GM23338 (cell line): ENCODE measurements around the gene PRPF31. TPM values are rescaled to one million over a fixed set of nuclear protein-coding genes. Genes with fewer than 3 reads are reported as not detected.

Experiments
- ATAC-seq: fragments of 200-7000 bp; cut with Tn5 transposase; 3 replicates; pipeline ENCODE4 v1.9.1; 2020
- DNase-seq: peaks from one replicate; pipeline ENCODE4 v3.0.0-alpha.2; 2015; ENCODE audit warnings: low spot score
- H2AFZ ChIP-seq: fragments of 200-600 bp; sonication (generic); 2 replicates; pipeline ENCODE4 v1.8.0; 2016; ENCODE audit warnings: antibody characterized with exemption, mild to moderate bottlenecking, moderate library complexity
- H3F3A ChIP-seq: fragments of 200-600 bp; sonication (generic); replicated peaks from 2 replicates; pipeline ENCODE4 v1.8.0; 2017; ENCODE audit warnings: antibody characterized with exemption, mixed run types, low read depth
- H3K27ac ChIP-seq: fragments of 200-600 bp; sonication (generic); 2 replicates; pipeline ENCODE4 v1.6.1; 2016; ENCODE audit warnings: low read depth
- H3K27me3 ChIP-seq: fragments of 200-600 bp; sonication (generic); 2 replicates; pipeline ENCODE4 v1.8.0; 2016; ENCODE audit warnings: mild to moderate bottlenecking, mixed run types, moderate library complexity; ENCODE audit not compliant: insufficient read depth
- H3K36me3 ChIP-seq: fragments of 200-600 bp; sonication (generic); 2 replicates; pipeline ENCODE4 v1.8.0; 2016; ENCODE audit warnings: mild to moderate bottlenecking; ENCODE audit not compliant: insufficient read depth
- H3K4me1 ChIP-seq: fragments of 200-600 bp; sonication (generic); 2 replicates; pipeline ENCODE4 v1.8.0; 2016; ENCODE audit warnings: mild to moderate bottlenecking, moderate library complexity; ENCODE audit not compliant: insufficient read depth
- H3K4me2 ChIP-seq: fragments of 200-600 bp; sonication (generic); 2 replicates; pipeline ENCODE4 v1.7.1; 2017; ENCODE audit warnings: mixed run types
- H3K4me3 ChIP-seq: fragments of 200-600 bp; sonication (generic); 2 replicates; pipeline ENCODE4 v1.6.1; 2016; ENCODE audit warnings: mixed run types
- H3K79me2 ChIP-seq: fragments of 200-600 bp; sonication (generic); replicated peaks from 2 replicates; pipeline ENCODE4 v1.8.0; 2017; ENCODE audit warnings: mild to moderate bottlenecking; ENCODE audit not compliant: insufficient read depth
- H3K9me2 ChIP-seq: fragments of 200-600 bp; sonication (generic); 2 replicates; pipeline ENCODE4 v1.8.0; 2017; ENCODE audit not compliant: insufficient read depth
- H4K20me1 ChIP-seq: fragments of 200-600 bp; sonication (generic); replicated peaks from 2 replicates; pipeline ENCODE4 v1.8.0; 2017; ENCODE audit warnings: mild to moderate bottlenecking; ENCODE audit not compliant: insufficient read depth
- H3K27ac Mint-ChIP-seq: 2 replicates; pipeline ENCODE4 v1.8.0; 2020; ENCODE audit warnings: inconsistent platforms, mild to moderate bottlenecking, moderate library complexity, mixed read lengths
- H3K27me3 Mint-ChIP-seq: 3 replicates; pipeline ENCODE4 v1.8.0; 2022; ENCODE audit warnings: low read depth, mild to moderate bottlenecking, moderate library complexity, mixed read lengths, inconsistent platforms; ENCODE audit not compliant: insufficient read depth, poor library complexity
- H3K36me3 Mint-ChIP-seq: 3 replicates; pipeline ENCODE4 v1.8.0; 2021; ENCODE audit warnings: low read depth, mild to moderate bottlenecking, inconsistent platforms, moderate library complexity, mixed read lengths
- H3K4me1 Mint-ChIP-seq: 3 replicates; pipeline ENCODE4 v1.8.0; 2020; ENCODE audit warnings: mild to moderate bottlenecking, inconsistent platforms, mixed read lengths
- H3K4me3 Mint-ChIP-seq: 3 replicates; pipeline ENCODE4 v1.8.0; 2021; ENCODE audit warnings: moderate library complexity, mild to moderate bottlenecking, inconsistent platforms, mixed read lengths
- H3K9me3 Mint-ChIP-seq: 3 replicates; pipeline ENCODE4 v1.8.0; 2020; ENCODE audit warnings: moderate library complexity, mild to moderate bottlenecking, inconsistent platforms, mixed read lengths
- CTCF ChIP-seq, 2 experiments: fragments of 200-600 bp in 1 of 2; sonication (generic) in 1 of 2; conservative IDR thresholded peaks; 2 replicates each; pipeline versions ENCODE4 v1.5.1 to v1.6.1; 2016 to 2017; ENCODE audit warnings: antibody characterized with exemption in 2 of 2, low read depth in 2 of 2, mild to moderate bottlenecking in 2 of 2, moderate library complexity in 1 of 2
- EZH2 ChIP-seq: fragments of 200-600 bp; sonication (generic); IDR thresholded peaks from one replicate; pipeline ENCODE4 v1.8.0; 2017; ENCODE audit warnings: antibody characterized with exemption, mild to moderate bottlenecking, low read depth; ENCODE audit not compliant: unreplicated experiment
- EZH2phosphoT487 ChIP-seq: fragments of 200-600 bp; sonication (generic); IDR thresholded peaks from one replicate; pipeline ENCODE4 v1.8.1; 2018; ENCODE audit warnings: antibody characterized with exemption; ENCODE audit not compliant: unreplicated experiment
- JUNB ChIP-seq: IDR thresholded peaks from one replicate; pipeline ENCODE4 v1.6.1; 2016; ENCODE audit warnings: antibody characterized with exemption; ENCODE audit not compliant: unreplicated experiment
- NANOG ChIP-seq: IDR thresholded peaks from 2 replicates; pipeline ENCODE4 v1.6.1; 2016; ENCODE audit warnings: antibody characterized with exemption, borderline replicate concordance
- POLR2AphosphoS5 ChIP-seq: IDR thresholded peaks from 2 replicates; pipeline ENCODE4 v1.6.1; 2016; ENCODE audit warnings: antibody characterized with exemption, low read depth
- ZNF114 ChIP-seq: fragments of 250-450 bp; sonication (Bioruptor Pico); IDR thresholded peaks from 2 replicates; pipeline ENCODE4 v1.5.0; 2020; ENCODE audit warnings: mild to moderate bottlenecking, moderate library complexity
- ZNF331 ChIP-seq: fragments of 250-450 bp; sonication (Bioruptor Pico); IDR thresholded peaks from 2 replicates; pipeline ENCODE4 v1.5.0; 2020; ENCODE audit warnings: low read depth, mild to moderate bottlenecking, moderate library complexity
- polyA plus RNA-seq: library from polyadenylated mRNA; unstranded; fragments of >200 nt; fragmentation: Nextera tagmentation; extraction: Ambion mirVana; gene quantifications from 2 replicates; pipeline ENCODE4 v1.2.1, GENCODE V29; 2016
- total RNA-seq: library from RNA; depleted of rRNA; stranded (reverse); fragments of >200 nt; shearing (Covaris generic); gene quantifications from 2 replicates; pipeline ENCODE4 v1.2.3, GENCODE V29; 2014
- TF ChIP-seq, protein P1 (sequence below): IDR thresholded peaks from 2 replicates; pipeline ENCODE4 v1.6.1; 2016; ENCODE audit warnings: antibody characterized with exemption
- TF ChIP-seq, protein P2 (sequence below): fragments of 250-450 bp; sonication (Bioruptor Pico); IDR thresholded peaks from 2 replicates; pipeline ENCODE4 v1.5.0; 2020; ENCODE audit warnings: mild to moderate bottlenecking, moderate library complexity

The PRPF31 gene
- total and polyA plus RNA-seq, 2 experiments from 2014 or later: 83.3 to 94.2 TPM

GRCh38 chr19:54106716-54107115 is 8.8 kb upstream of the PRPF31 start (continued):
- TF ChIP-seq, protein P1, sequence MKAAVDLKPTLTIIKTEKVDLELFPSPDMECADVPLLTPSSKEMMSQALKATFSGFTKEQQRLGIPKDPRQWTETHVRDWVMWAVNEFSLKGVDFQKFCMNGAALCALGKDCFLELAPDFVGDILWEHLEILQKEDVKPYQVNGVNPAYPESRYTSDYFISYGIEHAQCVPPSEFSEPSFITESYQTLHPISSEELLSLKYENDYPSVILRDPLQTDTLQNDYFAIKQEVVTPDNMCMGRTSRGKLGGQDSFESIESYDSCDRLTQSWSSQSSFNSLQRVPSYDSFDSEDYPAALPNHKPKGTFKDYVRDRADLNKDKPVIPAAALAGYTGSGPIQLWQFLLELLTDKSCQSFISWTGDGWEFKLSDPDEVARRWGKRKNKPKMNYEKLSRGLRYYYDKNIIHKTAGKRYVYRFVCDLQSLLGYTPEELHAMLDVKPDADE: no peak
- TF ChIP-seq NANOG: no peak
- TF ChIP-seq EZH2: no peak
- TF ChIP-seq ZNF331 (CRISPR knock-in tag): no peak

DNA sequence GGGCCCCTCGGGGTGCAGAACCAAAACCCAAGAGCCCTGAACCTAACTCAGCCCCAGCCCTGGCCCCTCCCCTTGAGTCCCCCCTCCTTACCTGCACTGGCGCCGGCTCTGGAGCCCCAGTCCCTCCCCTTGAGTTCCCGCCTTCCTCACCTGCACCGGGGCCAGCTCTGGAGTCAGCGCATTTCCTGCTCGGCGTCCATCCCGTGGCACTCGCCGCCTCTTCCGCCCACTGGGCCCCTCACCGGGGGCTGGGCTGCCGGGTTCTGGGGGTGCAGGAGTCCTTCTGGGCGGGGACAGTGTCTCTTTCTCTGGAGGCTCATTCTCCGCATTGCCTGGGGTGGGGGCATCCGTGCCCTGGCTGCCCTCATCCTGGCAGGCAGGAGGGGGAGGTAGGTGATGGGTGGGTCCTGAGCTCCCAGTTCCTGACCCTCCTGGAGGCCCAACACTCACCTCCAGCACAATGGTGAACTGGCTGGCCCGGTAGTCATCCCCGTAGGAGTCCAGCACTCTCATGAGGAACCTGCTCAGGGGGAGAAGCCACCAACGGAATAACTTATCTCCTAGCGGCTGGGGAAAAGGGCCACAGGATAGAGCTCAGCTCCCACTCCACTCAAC is 7.6 kb upstream of the PRPF31 start:
- TF ChIP-seq JUNB (no peak), CTCF (conservative IDR thresholded peaks at IDR 0.05; ENCODE audit: low read depth in 2 of 2) (no peak), EZH2phosphoT487 (no peak), ZNF114 (CRISPR knock-in tag) (no peak)
- Mint-ChIP-seq H3K27ac (no peak overlapping the region), H3K9me3 (no peaks in the 10 kb centered on the region; the same call in 2 of the 3 replicates), H3K4me1 (peaks cover 4% of the 10 kb centered on the region; the same call in 1 of the 3 replicates), H3K27me3 (peaks cover 17% of the 10 kb centered on the region), H3K4me3 (no peak overlapping the region; the same call in 2 of the 3 replicates), H3K36me3 (peaks cover 57% of the 10 kb centered on the region)
- Histone ChIP-seq H2AFZ (no peak overlapping the region), H3K27ac (no peak overlapping the region), H3K36me3 (peaks cover 12% of the 10 kb centered on the region), H3K9me2 (no peaks in the 10 kb centered on the region), H3K79me2 (peaks cover 22% of the 10 kb centered on the region), H3K4me2 (no peak overlapping the region), H3K4me3 (no peak overlapping the region), H3K27me3 (no peaks in the 10 kb centered on the region), H3K4me1 (peaks cover 5% of the 10 kb centered on the region; the same call in 1 of the 2 replicates), H4K20me1 (peaks cover 19% of the 10 kb centered on the region), H3F3A (peaks cover 3% of the 10 kb centered on the region; the same call in 1 of the 2 replicates)
- DNase-seq: peak; percentile 28
- ATAC-seq: no peak; the same call in 2 of the 3 replicates

DNA sequence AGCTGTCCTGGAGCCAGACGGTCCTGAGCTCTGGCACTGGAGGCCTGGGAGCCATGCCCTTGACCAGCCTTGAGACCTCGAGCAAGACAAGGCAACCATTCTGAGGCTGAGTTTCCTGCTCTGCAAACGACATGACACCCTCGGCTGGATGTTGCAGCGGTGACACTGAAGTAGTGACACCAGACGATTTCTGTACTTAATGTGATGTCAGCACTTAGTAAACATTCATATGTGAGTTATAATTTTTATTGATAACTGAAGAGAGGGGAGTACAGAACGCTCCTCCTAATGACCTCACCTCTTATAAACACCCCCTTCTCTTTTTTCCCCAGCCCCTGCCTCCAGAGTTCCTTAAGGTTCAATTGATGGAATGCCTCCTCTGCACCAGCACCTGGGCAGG is 7.1 kb upstream of the PRPF31 start:
- Histone ChIP-seq H3K9me2 (no peaks in the 10 kb centered on the region), H3K4me2 (no peak overlapping the region), H2AFZ (no peak overlapping the region), H3K36me3 (peaks cover 12% of the 10 kb centered on the region), H3K27ac (no peak overlapping the region), H3F3A (peaks cover 3% of the 10 kb centered on the region; the same call in 1 of the 2 replicates), H4K20me1 (peaks cover 19% of the 10 kb centered on the region), H3K27me3 (no peaks in the 10 kb centered on the region), H3K4me3 (no peak overlapping the region), H3K4me1 (peaks cover 3% of the 10 kb centered on the region; the same call in 1 of the 2 replicates), H3K79me2 (peaks cover 17% of the 10 kb centered on the region)
- H3K27me3 Mint-ChIP-seq: peaks cover 12% of the 10 kb centered on the region
- H3K36me3 Mint-ChIP-seq: peaks cover 62% of the 10 kb centered on the region
- peaks cover 4% of the 10 kb centered on the region; the same call in 1 of the 3 replicates for H3K4me1 Mint-ChIP-seq
- H3K27ac Mint-ChIP-seq: no peak overlapping the region
- H3K9me3 Mint-ChIP-seq: no peaks in the 10 kb centered on the region; the same call in 2 of the 3 replicates
- no peak overlapping the region for H3K4me3 Mint-ChIP-seq
- DNase-seq (no peak), ATAC-seq (no peak)
- TF ChIP-seq ZNF331 (CRISPR knock-in tag) (no peak), EZH2phosphoT487 (no peak), NANOG (no peak), POLR2AphosphoS5 (no peak)
- TF ChIP-seq, protein P2, sequence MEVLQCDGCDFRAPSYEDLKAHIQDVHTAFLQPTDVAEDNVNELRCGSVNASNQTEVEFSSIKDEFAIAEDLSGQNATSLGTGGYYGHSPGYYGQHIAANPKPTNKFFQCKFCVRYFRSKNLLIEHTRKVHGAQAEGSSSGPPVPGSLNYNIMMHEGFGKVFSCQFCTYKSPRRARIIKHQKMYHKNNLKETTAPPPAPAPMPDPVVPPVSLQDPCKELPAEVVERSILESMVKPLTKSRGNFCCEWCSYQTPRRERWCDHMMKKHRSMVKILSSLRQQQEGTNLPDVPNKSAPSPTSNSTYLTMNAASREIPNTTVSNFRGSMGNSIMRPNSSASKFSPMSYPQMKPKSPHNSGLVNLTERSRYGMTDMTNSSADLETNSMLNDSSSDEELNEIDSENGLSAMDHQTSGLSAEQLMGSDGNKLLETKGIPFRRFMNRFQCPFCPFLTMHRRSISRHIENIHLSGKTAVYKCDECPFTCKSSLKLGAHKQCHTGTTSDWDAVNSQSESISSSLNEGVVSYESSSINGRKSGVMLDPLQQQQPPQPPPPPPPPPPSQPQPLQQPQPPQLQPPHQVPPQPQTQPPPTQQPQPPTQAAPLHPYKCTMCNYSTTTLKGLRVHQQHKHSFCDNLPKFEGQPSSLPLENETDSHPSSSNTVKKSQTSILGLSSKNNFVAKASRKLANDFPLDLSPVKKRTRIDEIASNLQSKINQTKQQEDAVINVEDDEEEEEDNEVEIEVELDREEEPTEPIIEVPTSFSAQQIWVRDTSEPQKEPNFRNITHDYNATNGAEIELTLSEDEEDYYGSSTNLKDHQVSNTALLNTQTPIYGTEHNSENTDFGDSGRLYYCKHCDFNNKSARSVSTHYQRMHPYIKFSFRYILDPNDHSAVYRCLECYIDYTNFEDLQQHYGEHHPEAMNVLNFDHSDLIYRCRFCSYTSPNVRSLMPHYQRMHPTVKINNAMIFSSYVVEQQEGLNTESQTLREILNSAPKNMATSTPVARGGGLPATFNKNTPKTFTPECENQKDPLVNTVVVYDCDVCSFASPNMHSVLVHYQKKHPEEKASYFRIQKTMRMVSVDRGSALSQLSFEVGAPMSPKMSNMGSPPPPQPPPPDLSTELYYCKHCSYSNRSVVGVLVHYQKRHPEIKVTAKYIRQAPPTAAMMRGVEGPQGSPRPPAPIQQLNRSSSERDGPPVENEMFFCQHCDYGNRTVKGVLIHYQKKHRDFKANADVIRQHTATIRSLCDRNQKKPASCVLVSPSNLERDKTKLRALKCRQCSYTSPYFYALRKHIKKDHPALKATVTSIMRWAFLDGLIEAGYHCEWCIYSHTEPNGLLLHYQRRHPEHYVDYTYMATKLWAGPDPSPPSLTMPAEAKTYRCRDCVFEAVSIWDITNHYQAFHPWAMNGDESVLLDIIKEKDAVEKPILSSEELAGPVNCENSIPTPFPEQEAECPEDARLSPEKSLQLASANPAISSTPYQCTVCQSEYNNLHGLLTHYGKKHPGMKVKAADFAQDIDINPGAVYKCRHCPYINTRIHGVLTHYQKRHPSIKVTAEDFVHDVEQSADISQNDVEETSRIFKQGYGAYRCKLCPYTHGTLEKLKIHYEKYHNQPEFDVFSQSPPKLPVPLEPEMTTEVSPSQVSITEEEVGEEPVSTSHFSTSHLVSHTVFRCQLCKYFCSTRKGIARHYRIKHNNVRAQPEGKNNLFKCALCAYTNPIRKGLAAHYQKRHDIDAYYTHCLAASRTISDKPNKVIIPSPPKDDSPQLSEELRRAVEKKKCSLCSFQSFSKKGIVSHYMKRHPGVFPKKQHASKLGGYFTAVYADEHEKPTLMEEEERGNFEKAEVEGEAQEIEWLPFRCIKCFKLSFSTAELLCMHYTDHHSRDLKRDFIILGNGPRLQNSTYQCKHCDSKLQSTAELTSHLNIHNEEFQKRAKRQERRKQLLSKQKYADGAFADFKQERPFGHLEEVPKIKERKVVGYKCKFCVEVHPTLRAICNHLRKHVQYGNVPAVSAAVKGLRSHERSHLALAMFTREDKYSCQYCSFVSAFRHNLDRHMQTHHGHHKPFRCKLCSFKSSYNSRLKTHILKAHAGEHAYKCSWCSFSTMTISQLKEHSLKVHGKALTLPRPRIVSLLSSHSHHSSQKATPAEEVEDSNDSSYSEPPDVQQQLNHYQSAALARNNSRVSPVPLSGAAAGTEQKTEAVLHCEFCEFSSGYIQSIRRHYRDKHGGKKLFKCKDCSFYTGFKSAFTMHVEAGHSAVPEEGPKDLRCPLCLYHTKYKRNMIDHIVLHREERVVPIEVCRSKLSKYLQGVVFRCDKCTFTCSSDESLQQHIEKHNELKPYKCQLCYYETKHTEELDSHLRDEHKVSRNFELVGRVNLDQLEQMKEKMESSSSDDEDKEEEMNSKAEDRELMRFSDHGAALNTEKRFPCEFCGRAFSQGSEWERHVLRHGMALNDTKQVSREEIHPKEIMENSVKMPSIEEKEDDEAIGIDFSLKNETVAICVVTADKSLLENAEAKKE (CRISPR knock-in tag): no peak
